Gastrocnemius medialis (tissue), 4 donors: ENCODE data around the gene MZB1. TPM values are rescaled to one million over a fixed set of nuclear protein-coding genes. Genes with fewer than 3 reads are reported as not detected.

Source experiments
- ATAC-seq, 2 donors: fragments of 150-250 bp; one replicate each; pipeline ENCODE4 v1.9.1; 2016
- DNase-seq, 2 donors: peaks; one replicate each; pipeline ENCODE4 v3.0.0-alpha.2; 2019
- H3K27ac ChIP-seq, 4 donors: fragments of 200-600 bp; sonication (generic); 1 replicate in 1 of 4; 2 replicates in 3 of 4; pipeline ENCODE4 v1.5.1; 2016 to 2018; ENCODE audit warnings: mild to moderate bottlenecking in 2 of 4, moderate library complexity in 1 of 4
- H3K27me3 ChIP-seq, 3 donors: fragments of 200-600 bp; sonication (generic) in 2 of 3; 1 replicate in 1 of 3; 2 replicates in 2 of 3; pipeline versions ENCODE4 v1.5.1 to v1.6.0; 2016 to 2019; ENCODE audit warnings: mild to moderate bottlenecking in 1 of 3, moderate library complexity in 1 of 3
- H3K36me3 ChIP-seq, 2 donors: fragments of 200-600 bp; sonication (generic) in 1 of 2; one replicate each; pipeline ENCODE4 v1.5.1; 2017 to 2018
- H3K4me1 ChIP-seq, 2 donors: fragments of 200-600 bp; sonication (generic) in 1 of 2; one replicate each; pipeline ENCODE4 v1.5.1; 2016 to 2017; ENCODE audit warnings: mild to moderate bottlenecking in 2 of 2
- H3K4me3 ChIP-seq, 4 donors: fragments of 200-600 bp; sonication (generic) in 3 of 4; 1 replicate in 1 of 4; 2 replicates in 3 of 4; pipeline ENCODE4 v1.5.1; 2016 to 2019; ENCODE audit warnings: mild to moderate bottlenecking in 2 of 4
- H3K9me3 ChIP-seq, 3 donors: fragments of 200-600 bp; sonication (generic) in 2 of 3; 1 replicate in 1 of 3; 2 replicates in 2 of 3; pipeline ENCODE4 v1.5.1; 2016 to 2019
- CTCF ChIP-seq, 5 experiments: fragments of 450-650 bp in 3 of 5; fragments of 200-600 bp in 2 of 5; sonication (generic) in 2 of 5; IDR thresholded peaks in 4 of 5; conservative IDR thresholded peaks in 1 of 5; 1 replicate in 4 of 5; 2 replicates in 1 of 5; pipeline ENCODE4 v1.5.1; 2016 to 2019; ENCODE audit warnings: antibody characterized with exemption in 5 of 5, mild to moderate bottlenecking in 3 of 5, moderate library complexity in 3 of 5
- POLR2A ChIP-seq, 2 donors: fragments of 450-650 bp; IDR thresholded peaks; one replicate each; pipeline ENCODE4 v1.6.1; 2017; ENCODE audit warnings: antibody characterized with exemption in 2 of 2, mild to moderate bottlenecking in 2 of 2, moderate library complexity in 2 of 2
- in situ Hi-C, 4 donors: fragments of 200-750 bp; cut with MboI; loops; one replicate each; pipeline versions ENCODE4 v1.15.0 to v1.8.0; 2017; ENCODE audit warnings: low sequenced_read_pairs in 4 of 4
- intact Hi-C: fragments of 100-400 bp; cut with DNase I; formaldehyde crosslinking; loops from one replicate; pipeline ENCODE4 v1.15.1; 2023; ENCODE audit warnings: low total_unique reads
- total RNA-seq, 4 donors: library from RNA; depleted of rRNA; stranded (reverse); fragments of >200 nt; gene quantifications; one replicate each; pipeline versions ENCODE4 v1.1.0 to v1.2.3, GENCODE V29; 2016

MZB1 gene
- total RNA-seq, 4 donors from 2014 or later = 0.46 TPM; not detected in 3

- in situ Hi-C loops = no loop called here
- intact Hi-C loops = loop anchor here (1.0 to 5.0 kb wide), 4 partner anchors 51 to 1772 kb away; partner anchors contain the start of gene CTNNA1
- no peaks in the 10 kb centered on the region for H3K36me3 ChIP-seq
- peak overlapping the region; percentile 67 to 84 (median 72) for H3K4me3 ChIP-seq
- H3K4me1 ChIP-seq = peaks cover 37 to 59% of the 10 kb centered on the region in 2 donors
- peak overlapping the region; percentile 99 to 100 (median 100) for H3K27ac ChIP-seq
- ATAC-seq (peak; percentile 27 to 40), DNase-seq (peak; percentile 64 to 86)
- TF ChIP-seq POLR2A (IDR thresholded peaks at IDR 0.05) = no peak
- TF ChIP-seq CTCF (IDR thresholded peaks at IDR 0.05 in 4 of 5, conservative IDR thresholded peaks at IDR 0.05 in 1 of 5) = peak; percentile 39 to 82 (median 60)
- H3K27me3 ChIP-seq = no peaks in the 10 kb centered on the region
- no peaks in the 10 kb centered on the region for H3K9me3 ChIP-seq
Observed at GRCh38 chr5:139394123-139394653, 4.5 kb upstream of the MZB1 start.

GRCh38 chr5:139393497-139394122 is 3.9 kb upstream of the MZB1 start:
- Histone ChIP-seq H3K4me3 (peak overlapping the region; percentile 67 to 84 (median 72)), H3K9me3 (no peaks in the 10 kb centered on the region), H3K36me3 (no peaks in the 10 kb centered on the region), H3K27me3 (no peaks in the 10 kb centered on the region), H3K27ac (peak overlapping the region; percentile 99 to 100 (median 100)), H3K4me1 (peaks cover 37 to 59% of the 10 kb centered on the region in 2 donors)
- ATAC-seq (no peak), DNase-seq (no peak)
- no peak for TF ChIP-seq POLR2A (IDR thresholded peaks at IDR 0.05)
- TF ChIP-seq CTCF (IDR thresholded peaks at IDR 0.05 in 4 of 5, conservative IDR thresholded peaks at IDR 0.05 in 1 of 5) = no peak
- in situ Hi-C loops (no loop called here), intact Hi-C loops (loop anchor here (1.0 to 5.0 kb wide), 4 partner anchors 51 to 1771 kb away; partner anchors contain the start of gene CTNNA1)

- peak overlapping the region; percentile 67 to 84 (median 72) for H3K4me3 ChIP-seq
- in situ Hi-C loops = no loop called here
- intact Hi-C loops = loop anchor here (5.0 kb wide), 1 partner anchor 1771 kb away; no protein-coding TSS in a partner anchor
- ATAC-seq = no peak
- H3K27ac ChIP-seq = peak overlapping the region; percentile 99 to 100 (median 100)
- H3K4me1 ChIP-seq = peaks cover 35 to 63% of the 10 kb centered on the region in 2 donors
- no peaks in the 10 kb centered on the region for H3K9me3 ChIP-seq
- TF ChIP-seq CTCF (IDR thresholded peaks at IDR 0.05 in 4 of 5, conservative IDR thresholded peaks at IDR 0.05 in 1 of 5) (peak; percentile 36 to 60 (median 51)), POLR2A (IDR thresholded peaks at IDR 0.05) (no peak)
- no peaks in the 10 kb centered on the region for H3K27me3 ChIP-seq
- DNase-seq = peak in 1 of 2 donors; percentile 61
- no peaks in the 10 kb centered on the region for H3K36me3 ChIP-seq
Observed at GRCh38 chr5:139392678-139393496, 3.2 kb upstream of the MZB1 start.

- Histone ChIP-seq H3K36me3 (no peaks in the 10 kb centered on the region), H3K9me3 (no peaks in the 10 kb centered on the region), H3K27ac (peak overlapping the region; percentile 99 to 100 (median 100)), H3K4me3 (peak overlapping the region; percentile 67 to 84 (median 72)), H3K27me3 (no peaks in the 10 kb centered on the region), H3K4me1 (peaks cover 31 to 64% of the 10 kb centered on the region in 2 donors)
- in situ Hi-C loops = no loop called here
- TF ChIP-seq CTCF (IDR thresholded peaks at IDR 0.05 in 4 of 5, conservative IDR thresholded peaks at IDR 0.05 in 1 of 5) (no peak), POLR2A (IDR thresholded peaks at IDR 0.05) (no peak)
- intact Hi-C loops = loop anchor here (5.0 kb wide), 1 partner anchor 1770 kb away; no protein-coding TSS in a partner anchor
- ATAC-seq = no peak
- DNase-seq = no peak
Observed at GRCh38 chr5:139392324-139392677, 2.6 kb upstream of the MZB1 start.
